ENCODE measurements around the gene THOC1.

- TF ChIP-seq CTCF (IDR thresholded peaks at IDR 0.05) = no peak
- no peak for TF ChIP-seq POLR2A (IDR thresholded peaks at IDR 0.05)
Measured at GRCh38 chr18:312415-312814, 44.6 kb upstream of the THOC1 start.

Measured in breast epithelium (tissue), 3 donors.